ELF-1 (cell line): ENCODE results near the gene ASS1.
A peak's percentile ranks its signal among the peaks of the same experiment; 100 is the strongest.

ENCODE experiments used
- DNase-seq: peaks from one replicate; pipeline ENCODE4 v3.0.0-alpha.2; 2016; ENCODE audit warnings: low read depth, low spot score

The ASS1 gene

GRCh38 chr9:130418776-130419175 lies 26.0 kb upstream of the ASS1 start:
- DNase-seq: no peak

- DNase-seq: no peak
Measured at GRCh38 chr9:130419521-130420035, 25.2 kb upstream of the ASS1 start.

- no peak for DNase-seq
Measured at GRCh38 chr9:130421154-130421801, 23.5 kb upstream of the ASS1 start.

GRCh38 chr9:130421802-130422276 lies 22.9 kb upstream of the ASS1 start:
- DNase-seq: no peak

GRCh38 chr9:130422546-130422945 lies 22.2 kb upstream of the ASS1 start:
- DNase-seq: no peak

GRCh38 chr9:130423272-130423671 lies 21.5 kb upstream of the ASS1 start:
- DNase-seq: no peak

- no peak for DNase-seq
Measured at GRCh38 chr9:130424595-130425454, 19.9 kb upstream of the ASS1 start.

GRCh38 chr9:130425741-130426466 lies 18.9 kb upstream of the ASS1 start:
- DNase-seq: no peak

- no peak for DNase-seq
Measured at GRCh38 chr9:130426467-130426773, 18.3 kb upstream of the ASS1 start.

- no peak for DNase-seq
Measured at GRCh38 chr9:130426883-130427282, 17.9 kb upstream of the ASS1 start.

GRCh38 chr9:130427326-130427725 lies 17.4 kb upstream of the ASS1 start:
- DNase-seq: no peak

GRCh38 chr9:130428086-130428665 lies 16.6 kb upstream of the ASS1 start:
- DNase-seq: no peak

GRCh38 chr9:130429381-130429780 lies 15.4 kb upstream of the ASS1 start:
- no peak for DNase-seq

- no peak for DNase-seq
Measured at GRCh38 chr9:130429831-130430230, 14.9 kb upstream of the ASS1 start.

- no peak for DNase-seq
Measured at GRCh38 chr9:130430232-130430631, 14.5 kb upstream of the ASS1 start.

GRCh38 chr9:130430734-130431535 lies 13.8 kb upstream of the ASS1 start:
- no peak for DNase-seq

- no peak for DNase-seq
Measured at GRCh38 chr9:130431536-130432303, 13.0 kb upstream of the ASS1 start.

- DNase-seq: no peak
Measured at GRCh38 chr9:130432362-130432761, 12.4 kb upstream of the ASS1 start.

- DNase-seq: peak; percentile 55
Measured at GRCh38 chr9:130432796-130433167, 12.0 kb upstream of the ASS1 start.
